GM19035 (cell line): ENCODE measurements around the gene KIF1B.
"Not testable (repeated sequence)": the region's sequence is repeated elsewhere in the genome, so short reads cannot be mapped to it uniquely, and the experiment has no call there.

Source experiments
- ATAC-seq: cut with Tn5 transposase; IDR thresholded peaks from one replicate; pipeline ENCODE4 v1.9.1; 2021; ENCODE audit not compliant: unreplicated experiment

The KIF1B gene

GRCh38 chr1:10229903-10230302, 19.5 kb downstream of the KIF1B start:
- ATAC-seq: no peak

- no peak for ATAC-seq
These were observed 21.8 kb downstream of the KIF1B start for GRCh38 chr1:10232163-10232562.

GRCh38 chr1:10236405-10237156, 26.2 kb downstream of the KIF1B start:
- ATAC-seq: no peak

DNA sequence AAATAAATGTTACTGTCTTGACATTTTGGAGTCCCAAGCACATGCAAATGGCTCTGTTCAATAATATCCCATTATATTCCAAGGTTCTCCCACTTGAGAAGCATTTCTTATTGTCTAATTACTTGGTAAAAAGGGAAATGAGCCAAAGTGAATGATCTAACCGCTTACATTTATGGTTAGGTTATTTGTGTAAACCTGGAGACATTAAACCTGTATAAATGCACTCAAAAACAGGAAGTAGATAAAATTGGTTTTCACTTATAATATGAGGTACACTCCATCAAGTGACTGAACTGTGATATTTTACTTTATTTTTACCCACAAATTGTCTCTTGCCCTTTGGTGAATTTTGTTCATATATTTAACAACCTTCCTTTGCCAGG, 26.8 kb downstream of the KIF1B start:
- ATAC-seq: no peak

- ATAC-seq: no peak
These were observed 31.8 kb downstream of the KIF1B start for GRCh38 chr1:10242135-10242534.

DNA sequence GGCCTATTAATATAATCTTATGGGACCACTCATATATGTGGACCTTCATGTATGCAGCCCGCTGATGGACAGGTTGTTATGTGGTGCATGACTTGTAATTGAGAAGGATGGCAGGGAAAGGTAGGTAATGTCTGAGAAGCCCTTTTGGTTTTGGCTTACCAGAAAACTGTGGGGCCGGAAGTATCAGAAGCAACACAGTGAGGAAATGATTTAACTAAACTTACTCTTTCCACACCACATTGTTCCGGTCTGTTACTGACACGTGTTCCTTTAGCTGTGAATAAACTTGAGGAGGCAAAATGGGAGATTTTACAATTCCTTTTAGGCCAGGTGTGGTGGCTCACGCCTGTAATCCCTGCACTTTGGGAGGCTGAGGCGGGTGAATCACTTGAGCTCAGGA, 32.4 kb downstream of the KIF1B start:
- ATAC-seq: no peak

DNA sequence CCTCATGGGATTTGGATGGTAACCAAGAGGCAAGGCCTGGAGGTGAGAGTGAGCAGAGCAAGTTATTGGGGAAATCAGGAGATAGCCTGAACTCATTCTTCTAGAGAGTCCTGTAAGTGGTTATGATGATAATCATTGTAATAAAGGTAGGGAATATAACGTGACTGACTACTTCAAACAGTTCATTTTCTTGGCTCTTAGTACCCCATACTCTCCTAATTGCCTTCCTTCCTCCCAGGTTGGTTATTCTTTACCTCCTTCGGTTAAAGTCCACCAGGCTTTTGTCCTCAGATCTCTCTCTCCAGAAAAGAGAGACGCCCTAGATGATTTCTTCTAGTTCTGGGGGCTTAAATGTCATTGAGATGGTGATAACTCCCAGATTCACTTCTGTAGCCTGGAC, 35.3 kb downstream of the KIF1B start:
- no peak for ATAC-seq

- no peak for ATAC-seq
These were observed 39.6 kb downstream of the KIF1B start for GRCh38 chr1:10249808-10250457.

DNA sequence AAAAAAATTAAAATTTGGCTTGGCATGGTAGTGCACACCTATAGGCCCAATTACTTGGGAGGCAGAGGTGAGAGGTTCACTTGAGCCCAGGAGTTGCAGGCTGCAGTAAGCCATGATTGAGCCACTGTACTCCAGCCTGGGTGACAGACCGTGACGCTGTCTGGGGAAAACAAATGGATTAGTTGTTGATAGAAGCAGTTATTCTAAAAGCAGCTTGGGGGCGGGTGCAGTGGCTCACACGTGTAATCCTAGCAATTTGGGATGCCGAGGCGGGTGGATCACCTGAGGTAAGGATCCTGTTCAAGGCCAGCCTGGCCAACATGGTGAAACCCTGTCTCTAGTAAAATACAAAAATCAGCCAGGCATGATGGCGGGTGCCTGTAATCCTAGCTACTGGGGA, 40.3 kb downstream of the KIF1B start:
- no peak for ATAC-seq

DNA sequence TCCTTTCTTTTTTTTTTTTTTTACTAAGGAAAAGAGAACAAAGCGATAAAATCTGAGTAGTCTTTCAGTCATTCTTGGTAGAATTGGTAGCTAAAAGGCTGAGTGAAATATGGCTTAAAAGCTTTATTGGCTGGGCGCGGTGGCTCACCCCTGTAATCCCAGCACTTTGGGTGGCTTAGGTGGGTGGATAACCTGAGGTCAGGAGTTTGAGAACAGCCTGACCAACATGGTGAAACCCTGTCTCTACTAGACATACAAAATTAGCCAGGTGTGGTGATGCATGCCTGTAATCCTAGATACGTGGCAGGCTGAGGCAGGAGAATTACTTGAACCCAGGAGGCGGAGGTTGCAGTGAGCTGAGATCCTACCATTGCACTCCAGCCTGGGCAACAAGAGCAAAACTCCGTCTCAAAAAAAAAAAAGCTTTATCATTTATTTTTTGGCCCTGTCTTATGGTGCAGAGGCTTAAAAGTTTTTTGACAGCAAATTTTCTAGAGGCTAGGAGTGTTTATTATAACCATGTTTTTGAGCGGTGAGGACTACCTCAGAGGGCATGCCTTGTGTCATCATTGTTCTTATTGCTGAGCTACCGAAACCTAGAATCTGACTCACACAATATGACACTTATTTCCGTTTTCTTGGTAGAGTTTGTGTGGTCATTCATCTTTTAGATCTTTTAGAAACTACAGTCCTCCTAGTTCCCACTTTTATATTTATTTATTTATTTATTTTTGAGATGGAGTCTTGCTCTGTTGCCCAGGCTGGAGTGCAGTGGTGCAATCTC, 41.1 kb downstream of the KIF1B start:
- ATAC-seq: not testable (repeated sequence)

DNA sequence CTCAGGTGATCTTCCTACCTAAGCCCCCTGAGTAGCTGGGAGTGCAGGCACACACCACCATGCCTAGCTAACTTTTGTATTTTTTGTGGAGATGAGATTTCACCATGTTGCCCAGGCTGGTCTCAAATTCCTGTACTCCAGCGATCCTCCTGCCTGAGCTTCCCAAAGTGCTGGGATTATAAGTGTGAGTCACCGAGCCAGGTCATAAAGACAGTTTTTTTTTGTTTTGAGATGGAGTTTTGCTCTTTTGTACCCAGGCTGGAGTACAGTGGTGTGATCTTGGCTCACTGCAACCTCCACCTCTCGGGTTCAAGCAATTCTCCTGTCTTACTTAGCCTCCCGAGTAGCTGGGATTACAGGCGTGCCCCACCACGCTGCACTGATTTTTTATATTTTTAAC, 42.1 kb downstream of the KIF1B start:
- ATAC-seq: no peak

DNA sequence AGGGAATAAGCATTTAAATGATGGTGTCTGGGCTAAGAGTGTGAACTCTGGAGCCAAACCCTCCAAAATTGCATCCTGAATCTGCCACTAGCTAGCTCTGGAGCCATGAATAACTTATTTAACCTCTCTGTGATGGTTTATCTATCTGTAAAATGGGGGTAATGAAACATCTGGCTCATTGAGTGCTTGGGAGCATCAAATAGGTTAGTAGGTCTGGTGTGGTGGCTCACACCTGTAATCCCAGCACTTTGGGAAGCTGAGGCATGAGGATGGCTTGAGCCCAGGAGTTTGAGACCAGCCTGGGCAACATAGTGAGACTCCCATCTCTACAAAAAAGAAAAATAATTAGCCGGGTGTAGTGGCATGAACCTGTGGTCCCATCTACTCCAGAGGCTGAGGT, 42.8 kb downstream of the KIF1B start:
- no peak for ATAC-seq

DNA sequence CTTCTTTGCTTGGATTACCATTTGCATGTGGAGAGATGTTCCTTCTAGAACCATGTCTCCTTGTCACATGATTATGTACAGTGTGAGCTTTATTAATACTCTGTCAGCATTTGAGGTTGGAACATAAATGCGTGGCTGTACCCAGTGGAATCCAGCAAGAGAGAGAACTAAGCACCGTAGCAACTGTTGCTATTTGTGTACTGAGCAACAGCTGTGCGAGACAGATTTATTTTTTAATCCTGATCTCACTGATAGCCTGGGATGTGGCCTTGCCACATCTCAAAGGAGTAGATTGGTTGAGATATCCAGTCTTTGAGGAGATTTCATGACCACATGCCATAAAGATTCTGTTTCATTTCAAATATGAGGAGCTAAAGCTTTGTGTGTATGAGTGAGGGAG, 43.4 kb downstream of the KIF1B start:
- no peak for ATAC-seq

DNA sequence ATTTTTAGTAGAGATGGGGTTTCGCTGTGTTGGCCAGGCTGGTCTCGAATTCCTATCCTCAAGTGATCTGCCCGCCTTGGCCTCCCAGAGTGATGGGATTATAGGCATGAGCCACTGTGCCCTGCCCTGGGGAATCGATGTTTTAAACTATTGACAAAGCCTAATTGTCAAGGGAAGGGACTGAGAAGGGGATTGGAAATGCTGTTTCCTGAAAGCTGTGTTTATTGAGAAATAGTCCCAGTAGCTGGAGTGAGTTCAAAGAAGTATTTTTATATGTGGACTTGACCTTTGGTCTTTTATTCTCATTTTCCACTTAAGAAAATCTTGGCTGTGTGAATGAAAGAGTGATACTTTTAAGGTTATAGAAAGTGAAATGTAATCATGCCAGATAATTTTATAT, 47.5 kb downstream of the KIF1B start:
- no peak for ATAC-seq

DNA sequence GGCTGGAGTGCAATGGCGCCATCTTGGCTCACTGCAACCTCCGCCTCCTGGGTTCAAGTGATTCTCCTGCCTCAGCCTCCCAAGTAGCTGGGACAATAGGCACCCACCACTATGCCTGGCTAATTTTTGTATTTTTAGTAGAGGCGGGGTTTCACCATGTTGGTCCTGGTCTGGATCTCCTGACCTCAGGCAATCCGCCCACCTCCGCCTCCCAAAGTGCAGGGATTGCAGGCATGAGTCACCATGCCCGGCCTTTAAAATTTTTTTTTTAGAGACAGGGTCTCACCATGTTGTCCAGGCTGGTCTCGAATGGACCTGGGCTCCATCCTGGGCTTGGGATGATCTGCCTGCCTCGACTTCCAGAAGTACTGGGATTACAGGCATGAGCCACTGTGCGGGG, 49.2 kb downstream of the KIF1B start:
- ATAC-seq: not testable (repeated sequence)

DNA sequence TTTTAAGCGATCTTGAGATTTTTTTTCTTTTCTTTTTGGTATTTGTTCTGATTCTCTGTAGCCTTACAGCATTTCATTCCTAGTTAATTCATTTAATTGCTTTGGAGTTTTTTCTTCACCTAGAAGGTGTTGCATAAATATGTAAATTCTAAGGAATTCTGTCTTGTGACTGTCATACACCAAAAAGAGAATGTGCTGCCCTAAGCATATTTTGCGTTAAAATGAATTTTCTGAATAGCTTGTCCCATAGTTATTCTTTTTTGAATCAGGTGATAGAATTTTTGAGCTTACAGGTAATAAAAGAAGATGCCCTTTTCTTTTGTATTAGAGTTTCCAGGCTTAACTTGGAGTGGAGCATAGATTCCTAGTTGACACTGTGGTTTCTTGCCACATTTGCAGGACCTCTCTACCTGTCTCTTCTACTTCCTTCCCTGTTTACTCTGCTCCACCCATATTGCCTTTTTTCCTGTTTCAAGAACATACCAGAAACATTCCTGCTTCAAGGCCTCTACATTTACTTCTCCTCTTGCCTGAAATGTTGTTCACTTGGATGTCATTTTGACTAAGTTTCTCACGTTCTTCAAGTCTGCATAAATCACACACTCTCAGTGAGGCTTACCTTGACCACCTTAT, 53.2 kb downstream of the KIF1B start:
- no peak for ATAC-seq

DNA sequence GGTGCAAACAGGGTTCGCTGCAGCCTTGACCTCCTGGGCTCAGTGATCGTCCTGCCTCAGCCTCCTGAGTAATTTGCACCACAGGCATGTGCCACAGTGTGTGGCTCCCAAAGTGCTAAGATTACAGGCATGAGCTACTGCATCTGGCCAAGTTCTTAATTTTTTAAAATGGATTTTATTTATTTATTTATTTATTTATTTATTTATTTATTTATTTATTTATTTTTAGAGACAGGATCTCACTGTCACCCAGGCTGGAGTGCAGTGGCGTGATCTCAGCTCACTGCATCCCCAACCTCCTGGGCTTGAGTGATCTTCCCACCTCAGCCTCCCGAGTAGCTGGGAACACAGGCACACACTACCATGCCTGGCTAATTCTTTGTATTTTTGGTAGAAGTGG, 54.7 kb downstream of the KIF1B start:
- no peak for ATAC-seq

- ATAC-seq: no peak
These were observed 55.5 kb downstream of the KIF1B start for GRCh38 chr1:10265900-10266299.

DNA sequence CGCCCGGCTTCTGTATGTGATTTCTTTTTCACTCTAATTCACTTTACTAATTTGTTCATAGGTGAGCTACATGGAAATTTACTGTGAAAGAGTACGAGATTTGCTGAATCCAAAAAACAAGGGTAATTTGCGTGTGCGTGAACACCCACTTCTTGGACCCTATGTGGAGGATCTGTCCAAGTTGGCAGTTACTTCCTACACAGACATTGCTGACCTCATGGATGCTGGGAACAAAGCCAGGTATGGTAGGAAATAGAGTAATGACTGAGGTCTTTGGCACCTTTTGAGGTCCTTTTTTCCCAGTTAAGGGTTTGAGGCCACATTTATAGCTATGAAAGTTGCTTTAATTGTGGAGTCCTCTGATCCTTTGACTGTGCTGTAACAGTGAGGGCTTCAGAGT, 56.9 kb downstream of the KIF1B start:
- ATAC-seq: no peak

DNA sequence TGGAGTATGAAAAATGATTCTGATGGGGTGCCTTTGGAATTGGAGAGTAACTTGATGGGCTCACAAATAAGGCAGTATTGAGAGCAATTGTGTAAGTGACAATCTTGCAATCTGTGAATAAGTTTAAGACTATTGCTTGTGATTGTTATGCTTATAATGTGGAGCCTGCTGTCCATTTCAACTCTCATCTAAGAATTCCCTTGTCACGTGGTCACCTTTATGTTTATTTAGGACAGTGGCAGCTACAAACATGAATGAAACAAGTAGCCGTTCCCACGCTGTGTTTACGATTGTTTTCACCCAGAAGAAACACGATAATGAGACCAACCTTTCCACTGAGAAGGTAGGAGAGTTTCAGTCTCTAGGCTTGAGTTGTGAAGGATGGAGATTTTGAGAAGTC, 57.6 kb downstream of the KIF1B start:
- no peak for ATAC-seq

GRCh38 chr1:10271090-10271489, 60.7 kb downstream of the KIF1B start:
- ATAC-seq: no peak

- no peak for ATAC-seq
These were observed 61.5 kb downstream of the KIF1B start for GRCh38 chr1:10271869-10272268.
